ENCODE measurements around the gene RASSF4.
A peak's percentile ranks its signal among the peaks of the same experiment; 100 is the strongest.

The RASSF4 gene

GRCh38 chr10:44960482-44961229 is 1.1 kb downstream of the RASSF4 start:
- no peak overlapping the region for H3K9ac ChIP-seq (ENCODE audit: low read length)
- peaks cover 5% of the 10 kb centered on the region for H3K36me3 ChIP-seq (replicated peaks; ENCODE audit: low read depth, low read length)
- H2AFZ ChIP-seq (ENCODE audit: low read depth, low read length), result no peak overlapping the region
- H3K4me3 ChIP-seq (ENCODE audit: low read length), result no peak overlapping the region
- no peaks in the 10 kb centered on the region for H3K27me3 ChIP-seq (ENCODE audit: low read depth, low read length)
- peaks cover 56% of the 10 kb centered on the region for H3K4me1 ChIP-seq (ENCODE audit: low read length)
- TF ChIP-seq EZH2phosphoT487 (IDR thresholded peaks at IDR 0.05; ENCODE audit: low read depth), result no peak
- TF ChIP-seq, protein P1, sequence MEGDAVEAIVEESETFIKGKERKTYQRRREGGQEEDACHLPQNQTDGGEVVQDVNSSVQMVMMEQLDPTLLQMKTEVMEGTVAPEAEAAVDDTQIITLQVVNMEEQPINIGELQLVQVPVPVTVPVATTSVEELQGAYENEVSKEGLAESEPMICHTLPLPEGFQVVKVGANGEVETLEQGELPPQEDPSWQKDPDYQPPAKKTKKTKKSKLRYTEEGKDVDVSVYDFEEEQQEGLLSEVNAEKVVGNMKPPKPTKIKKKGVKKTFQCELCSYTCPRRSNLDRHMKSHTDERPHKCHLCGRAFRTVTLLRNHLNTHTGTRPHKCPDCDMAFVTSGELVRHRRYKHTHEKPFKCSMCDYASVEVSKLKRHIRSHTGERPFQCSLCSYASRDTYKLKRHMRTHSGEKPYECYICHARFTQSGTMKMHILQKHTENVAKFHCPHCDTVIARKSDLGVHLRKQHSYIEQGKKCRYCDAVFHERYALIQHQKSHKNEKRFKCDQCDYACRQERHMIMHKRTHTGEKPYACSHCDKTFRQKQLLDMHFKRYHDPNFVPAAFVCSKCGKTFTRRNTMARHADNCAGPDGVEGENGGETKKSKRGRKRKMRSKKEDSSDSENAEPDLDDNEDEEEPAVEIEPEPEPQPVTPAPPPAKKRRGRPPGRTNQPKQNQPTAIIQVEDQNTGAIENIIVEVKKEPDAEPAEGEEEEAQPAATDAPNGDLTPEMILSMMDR (IDR thresholded peaks at IDR 0.05; ENCODE audit: low read depth, low read length), result no peak
- peak overlapping the region; percentile 86; the same call in 1 of the 2 replicates for H3K4me2 ChIP-seq (ENCODE audit: low read length)
- H3K79me2 ChIP-seq (ENCODE audit: low read length), result peaks cover 8% of the 10 kb centered on the region
- no peak overlapping the region for H3K27ac ChIP-seq (ENCODE audit: low read length)
- H3K9me3 ChIP-seq (ENCODE audit: insufficient read depth, low read length), result no peaks in the 10 kb centered on the region
- no peaks in the 10 kb centered on the region for H4K20me1 ChIP-seq (ENCODE audit: insufficient read depth, low read length)

- Histone ChIP-seq H3K9ac (ENCODE audit: low read length) (no peak overlapping the region), H3K4me1 (ENCODE audit: low read length) (peaks cover 61% of the 10 kb centered on the region)
- TF ChIP-seq, protein P1 (IDR thresholded peaks at IDR 0.05; ENCODE audit: low read depth, low read length), result no peak
- TF ChIP-seq EZH2phosphoT487 (IDR thresholded peaks at IDR 0.05; ENCODE audit: low read depth), result no peak
Measured at GRCh38 chr10:44961230-44961571, 1.6 kb downstream of the RASSF4 start.

DNA sequence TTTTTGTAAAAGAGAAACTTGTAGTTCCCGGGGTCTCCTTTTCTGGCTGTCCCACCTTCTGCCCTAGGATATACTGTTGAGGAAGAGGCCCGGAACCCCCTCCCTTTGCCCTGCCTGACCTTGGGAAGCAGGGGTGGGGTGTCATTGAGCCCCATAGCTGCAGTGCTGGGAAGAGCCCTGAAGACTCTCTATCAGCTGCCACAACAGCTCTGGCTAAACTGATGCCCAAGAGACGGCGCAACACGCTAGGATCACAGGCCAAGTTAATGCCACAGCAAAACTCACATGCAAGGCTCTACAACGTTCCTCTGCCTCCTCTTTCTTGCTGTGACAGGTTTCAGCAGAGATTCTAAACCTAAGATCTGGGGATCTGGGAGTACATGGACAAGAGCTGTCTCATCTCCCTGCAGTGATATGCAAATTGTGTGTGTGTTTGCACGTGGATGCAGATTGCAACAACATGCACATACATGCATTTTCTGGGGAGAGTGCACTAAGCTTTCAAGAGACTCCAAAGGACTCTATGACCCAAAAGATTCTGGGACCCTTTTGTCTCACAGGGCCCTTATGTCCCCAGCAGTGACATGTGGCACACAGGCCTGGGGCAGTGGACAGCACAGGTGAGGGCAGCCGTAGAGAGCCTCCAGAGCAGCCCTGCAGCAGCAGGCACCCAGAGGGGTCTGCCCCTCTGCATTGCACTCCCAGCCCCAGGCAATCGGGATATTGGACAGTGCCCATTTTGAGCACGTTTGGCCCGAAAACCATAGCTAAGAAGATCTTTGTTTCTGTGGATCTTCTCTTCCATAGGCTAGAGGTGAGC is 2.5 kb downstream of the RASSF4 start:
- Histone ChIP-seq H3K9me3 (ENCODE audit: insufficient read depth, low read length) (no peaks in the 10 kb centered on the region), H3K4me2 (ENCODE audit: low read length) (no peak overlapping the region), H3K27ac (ENCODE audit: low read length) (no peak overlapping the region), H2AFZ (ENCODE audit: low read depth, low read length) (no peak overlapping the region), H4K20me1 (ENCODE audit: insufficient read depth, low read length) (no peaks in the 10 kb centered on the region), H3K9ac (ENCODE audit: low read length) (no peak overlapping the region), H3K4me1 (ENCODE audit: low read length) (peaks cover 71% of the 10 kb centered on the region), H3K36me3 (replicated peaks; ENCODE audit: low read depth, low read length) (no peaks in the 10 kb centered on the region), H3K27me3 (ENCODE audit: low read depth, low read length) (no peaks in the 10 kb centered on the region), H3K79me2 (ENCODE audit: low read length) (peaks cover 8% of the 10 kb centered on the region), H3K4me3 (ENCODE audit: low read length) (no peak overlapping the region)
- TF ChIP-seq EZH2phosphoT487 (IDR thresholded peaks at IDR 0.05; ENCODE audit: low read depth), result no peak
- TF ChIP-seq, protein P1 (IDR thresholded peaks at IDR 0.05; ENCODE audit: low read depth, low read length), result no peak

More at GRCh38 chr10:44961230-44961571, 1.6 kb downstream of the RASSF4 start:
- Histone ChIP-seq H3K9me3 (ENCODE audit: insufficient read depth, low read length) (no peaks in the 10 kb centered on the region), H3K4me3 (ENCODE audit: low read length) (no peak overlapping the region), H3K36me3 (replicated peaks; ENCODE audit: low read depth, low read length) (peaks cover 5% of the 10 kb centered on the region), H3K27ac (ENCODE audit: low read length) (no peak overlapping the region), H3K79me2 (ENCODE audit: low read length) (peaks cover 8% of the 10 kb centered on the region), H3K4me2 (ENCODE audit: low read length) (no peak overlapping the region; the same call in 1 of the 2 replicates), H3K27me3 (ENCODE audit: low read depth, low read length) (no peaks in the 10 kb centered on the region), H4K20me1 (ENCODE audit: insufficient read depth, low read length) (no peaks in the 10 kb centered on the region), H2AFZ (ENCODE audit: low read depth, low read length) (no peak overlapping the region)

Data from OCI-LY3 (cell line).